HG02642 (cell line): Measurements from ENCODE around the gene MAST4.

Experiments used
- ATAC-seq: cut with Tn5 transposase; IDR thresholded peaks from one replicate; pipeline ENCODE4 v1.9.1; 2021; ENCODE audit warnings: mild to moderate bottlenecking; ENCODE audit not compliant: unreplicated experiment, poor library complexity

The MAST4 gene

DNA sequence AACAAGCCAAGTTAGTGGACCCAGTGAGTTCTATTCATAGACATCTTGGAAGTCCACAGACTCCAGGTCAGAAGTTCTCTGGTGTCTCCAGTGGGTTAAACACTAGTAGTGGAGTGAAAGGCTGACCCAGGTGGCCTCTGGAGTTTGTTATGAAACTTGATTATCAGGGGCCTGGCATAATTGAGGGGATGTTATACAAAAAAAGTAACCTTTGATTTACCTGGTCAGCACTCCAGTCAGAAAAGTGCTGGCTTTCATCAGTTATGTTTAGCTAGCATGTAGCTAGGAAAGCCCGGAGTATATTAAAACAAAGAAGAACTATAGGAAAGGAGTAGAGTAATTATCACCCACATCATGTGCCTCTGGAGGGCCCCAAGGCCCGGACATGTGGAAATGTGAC, 429.3 kb downstream of the MAST4 start:
- no peak for ATAC-seq

DNA sequence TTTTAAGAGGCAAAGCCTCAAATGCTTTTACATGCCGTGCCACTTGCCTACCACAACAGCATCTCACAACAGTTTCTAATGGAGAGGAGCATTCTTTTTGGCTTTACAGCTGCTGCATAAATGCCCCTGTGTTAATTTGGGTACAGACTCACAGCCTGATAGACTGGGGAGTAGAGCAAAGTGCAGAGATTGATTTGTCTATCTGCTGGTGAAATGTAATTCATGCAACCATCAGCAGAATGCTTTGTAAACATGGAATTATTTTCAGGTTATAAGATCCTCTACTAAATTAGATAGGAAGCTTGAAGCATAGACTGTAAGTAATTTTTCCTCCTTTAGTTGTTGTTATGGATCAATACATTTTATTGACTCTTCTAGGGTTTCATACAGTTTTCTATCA, 430.1 kb downstream of the MAST4 start:
- no peak for ATAC-seq

DNA sequence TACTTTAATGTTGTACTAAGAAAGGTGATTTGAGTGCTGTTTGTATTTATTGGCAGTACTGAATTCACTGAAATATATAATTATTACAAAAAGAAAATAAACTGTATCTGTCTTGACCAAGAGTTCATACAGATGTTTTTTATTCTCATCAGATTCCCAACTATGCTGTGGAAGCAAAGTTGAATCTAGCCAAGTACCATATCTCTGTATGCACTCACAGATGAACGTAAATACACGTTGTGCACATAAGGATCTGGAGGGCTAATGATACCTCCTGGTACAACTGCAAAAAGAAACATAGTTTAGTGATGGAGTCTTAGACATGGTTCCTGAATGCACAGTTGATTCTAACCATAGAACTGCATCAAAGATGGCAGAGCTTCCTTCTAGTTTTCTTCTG, 431.0 kb downstream of the MAST4 start:
- ATAC-seq: no peak

DNA sequence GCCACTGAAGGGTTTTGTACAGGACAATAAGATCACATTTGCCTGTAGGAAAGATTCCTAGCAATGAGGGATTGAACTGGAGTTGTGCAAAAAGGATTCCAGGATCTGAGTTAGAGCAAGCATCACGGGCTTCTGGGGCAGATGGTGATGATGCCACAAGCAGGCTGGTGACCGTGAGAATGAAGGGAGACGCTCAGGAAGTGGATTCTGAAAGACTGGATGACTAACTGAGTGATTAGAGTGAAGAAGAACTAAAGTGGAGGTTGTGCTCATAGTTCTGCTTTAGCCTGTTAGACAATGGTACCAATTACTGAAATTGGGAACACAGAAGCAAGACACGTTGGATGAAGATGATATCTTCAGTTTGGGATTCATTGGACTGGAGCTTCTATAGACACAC, 432.2 kb downstream of the MAST4 start:
- no peak for ATAC-seq

DNA sequence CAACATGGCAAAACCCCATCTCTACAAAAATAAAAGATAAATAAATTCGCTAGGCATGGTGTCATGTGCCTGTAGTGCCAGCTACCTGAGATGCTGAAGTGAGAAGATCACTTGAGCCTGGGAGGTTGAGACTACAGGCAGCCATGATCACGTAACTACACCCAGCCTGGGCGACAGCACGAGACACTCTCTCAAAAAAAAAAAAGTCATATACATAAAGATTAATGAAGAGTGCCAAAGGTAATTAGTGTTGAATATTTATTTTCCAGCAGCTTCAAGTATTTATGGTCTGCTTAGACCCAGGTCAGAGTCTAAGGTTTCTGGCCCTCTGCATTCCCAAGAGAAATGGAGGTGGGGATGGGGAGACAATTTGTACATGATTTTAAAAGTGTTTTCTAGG, 432.7 kb downstream of the MAST4 start:
- no peak for ATAC-seq

DNA sequence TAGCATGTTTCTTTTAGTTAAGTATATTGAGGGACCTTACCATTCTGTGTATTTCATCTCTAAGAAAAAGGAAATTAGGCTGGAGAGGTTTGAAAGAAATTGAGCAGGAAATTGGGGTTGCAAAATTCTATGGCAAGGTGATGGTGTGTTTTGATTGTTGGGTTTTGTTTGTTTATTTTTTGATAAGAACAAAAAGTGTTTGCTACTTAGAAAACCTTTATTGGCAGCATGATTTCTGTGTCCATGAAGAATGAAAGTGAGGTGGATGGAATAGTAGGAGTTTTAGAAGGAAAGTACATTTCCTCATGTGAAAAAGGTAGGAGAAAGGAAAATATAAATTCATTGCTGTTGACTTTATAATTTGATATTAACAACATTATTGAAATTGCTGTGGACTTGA, 433.3 kb downstream of the MAST4 start:
- no peak for ATAC-seq

DNA sequence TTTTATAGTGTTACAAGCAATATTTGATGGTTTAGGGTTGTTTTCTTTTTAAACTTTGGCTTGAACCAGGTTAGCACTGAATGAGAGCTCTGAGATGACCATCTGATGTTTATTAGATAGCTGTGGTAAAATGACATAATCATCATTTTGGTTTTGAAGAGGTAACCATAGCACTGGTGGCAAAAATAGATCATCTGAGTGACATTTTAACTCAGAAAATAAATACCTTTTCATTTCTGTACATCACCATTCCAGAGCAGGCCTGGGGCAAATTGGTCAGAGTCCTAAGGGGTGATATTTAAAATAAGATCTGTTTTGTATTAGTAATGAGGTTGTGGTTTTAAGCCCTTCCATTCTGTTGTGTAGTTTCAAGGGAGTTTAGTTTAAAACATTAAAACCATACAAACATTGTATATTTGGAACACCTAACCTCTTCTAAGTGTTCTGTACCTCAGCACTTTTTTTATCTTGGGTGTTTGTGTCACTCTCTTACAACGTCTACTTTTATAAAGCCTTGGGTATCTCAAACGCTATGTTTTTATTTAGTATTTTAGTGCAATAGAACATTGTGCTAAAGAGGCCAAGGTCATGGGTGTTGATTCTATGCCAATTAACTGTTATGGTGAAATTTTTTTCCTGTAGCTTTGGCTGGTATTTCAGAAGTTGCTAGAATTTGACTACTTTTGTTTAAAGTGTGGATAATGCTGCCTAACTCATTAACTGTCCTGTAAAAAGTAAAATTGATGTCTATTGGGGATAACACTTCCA, 434.3 kb downstream of the MAST4 start:
- ATAC-seq: no peak

DNA sequence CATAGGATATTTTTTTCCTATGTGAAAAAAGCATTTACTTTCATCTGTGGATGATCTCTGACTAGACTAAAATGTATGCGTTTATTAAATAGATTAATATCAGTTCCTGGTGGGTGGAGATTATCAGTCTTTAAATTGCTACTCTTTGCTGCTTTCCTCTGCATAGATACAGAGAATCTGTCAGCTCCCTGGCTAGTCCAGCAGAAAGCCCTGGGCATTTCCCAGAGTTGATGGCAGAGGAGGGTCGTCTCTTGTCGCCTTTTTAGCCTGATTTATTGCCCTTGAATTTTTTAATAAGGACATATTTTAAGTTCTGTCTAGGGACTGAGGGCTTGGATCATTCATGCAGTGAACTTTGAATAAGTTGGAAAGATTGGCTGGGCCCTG, 434.9 kb downstream of the MAST4 start:
- no peak for ATAC-seq

DNA sequence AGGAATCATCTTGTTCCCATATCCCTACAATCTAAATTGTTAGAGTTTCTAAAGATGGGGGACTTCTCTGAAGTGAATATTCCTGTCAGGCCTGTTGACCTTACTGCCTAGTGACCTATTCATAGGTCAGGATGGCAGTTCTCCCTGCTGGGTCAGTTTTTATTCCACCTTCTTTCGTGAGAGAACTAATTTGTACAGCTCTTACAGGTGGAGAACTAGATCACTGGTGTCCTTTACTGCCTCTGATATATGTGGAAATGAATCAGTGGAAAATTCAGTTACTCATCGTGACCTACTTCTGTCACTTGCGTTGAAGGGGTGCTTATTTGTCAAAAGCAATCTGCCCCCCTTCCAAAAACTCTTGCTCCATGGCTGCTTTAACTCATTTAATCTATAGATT, 435.5 kb downstream of the MAST4 start:
- no peak for ATAC-seq

DNA sequence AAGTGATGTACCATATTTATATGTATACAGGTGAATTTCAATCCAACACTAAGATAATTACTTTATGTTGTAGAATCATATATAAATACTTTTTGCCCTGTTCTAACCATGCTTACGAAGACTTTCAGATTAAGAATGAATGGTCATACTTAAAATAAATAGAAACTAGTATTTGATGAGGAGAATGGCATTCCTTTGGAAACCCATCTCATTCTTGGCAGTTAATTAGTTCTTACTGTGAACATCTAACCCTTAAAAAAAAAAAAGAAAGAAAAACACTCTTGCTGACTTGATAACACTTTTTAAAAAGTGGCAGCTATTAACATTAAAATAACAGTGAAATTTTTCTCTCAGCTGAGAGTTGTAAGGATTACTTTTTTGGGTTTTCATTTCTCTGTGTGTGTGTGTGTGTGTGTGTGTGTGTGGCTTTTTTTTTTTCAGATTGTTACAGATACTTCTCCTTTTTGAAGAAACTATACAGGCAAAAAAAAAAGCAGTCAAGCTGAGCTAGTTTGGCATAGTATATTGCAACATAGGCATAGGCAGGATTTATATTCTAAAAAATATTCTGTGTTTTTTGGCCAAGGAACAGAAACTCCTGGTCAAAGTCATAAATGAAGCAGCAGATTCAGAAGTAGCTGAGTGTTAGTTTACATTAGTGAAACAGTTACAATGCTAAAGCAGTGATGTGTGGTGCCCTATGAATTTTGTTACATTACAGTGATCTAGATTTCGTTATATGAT, 436.9 kb downstream of the MAST4 start:
- no peak for ATAC-seq

DNA sequence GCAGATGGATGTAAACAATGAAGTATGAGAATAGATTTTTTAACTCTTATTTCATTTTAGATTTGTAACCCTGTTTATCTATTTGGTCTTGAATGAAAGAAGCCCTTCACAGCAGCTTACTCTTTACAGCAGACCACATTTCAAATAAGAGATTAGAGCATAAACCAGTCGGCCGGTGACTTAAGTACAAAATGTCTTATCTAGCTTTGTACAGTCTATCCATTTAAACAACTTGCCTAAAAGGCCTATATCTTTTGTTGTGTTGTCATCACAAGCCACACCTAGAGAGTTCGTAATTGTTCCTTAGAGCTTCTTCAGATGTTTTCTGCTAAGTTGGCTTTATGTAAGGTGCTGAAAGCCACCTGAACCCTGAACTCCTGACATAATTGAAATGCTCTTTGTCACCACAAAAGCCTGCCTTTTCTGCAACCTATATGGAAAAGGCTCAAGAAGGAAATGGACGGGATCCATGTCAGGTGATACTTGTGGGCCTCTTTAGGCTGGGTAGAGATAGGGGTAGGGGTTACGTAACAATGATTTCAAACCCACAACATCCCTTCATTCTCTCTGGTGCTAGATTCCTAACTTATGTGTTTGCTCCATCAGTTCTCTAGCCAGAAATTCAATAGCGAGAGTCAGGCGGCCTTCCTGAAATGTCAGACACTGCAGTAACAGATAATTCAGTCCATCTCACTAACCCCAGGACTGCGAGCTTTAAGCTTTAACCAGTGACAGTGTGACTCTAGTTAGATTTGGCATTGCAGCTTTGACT, 437.9 kb downstream of the MAST4 start:
- ATAC-seq: no peak

DNA sequence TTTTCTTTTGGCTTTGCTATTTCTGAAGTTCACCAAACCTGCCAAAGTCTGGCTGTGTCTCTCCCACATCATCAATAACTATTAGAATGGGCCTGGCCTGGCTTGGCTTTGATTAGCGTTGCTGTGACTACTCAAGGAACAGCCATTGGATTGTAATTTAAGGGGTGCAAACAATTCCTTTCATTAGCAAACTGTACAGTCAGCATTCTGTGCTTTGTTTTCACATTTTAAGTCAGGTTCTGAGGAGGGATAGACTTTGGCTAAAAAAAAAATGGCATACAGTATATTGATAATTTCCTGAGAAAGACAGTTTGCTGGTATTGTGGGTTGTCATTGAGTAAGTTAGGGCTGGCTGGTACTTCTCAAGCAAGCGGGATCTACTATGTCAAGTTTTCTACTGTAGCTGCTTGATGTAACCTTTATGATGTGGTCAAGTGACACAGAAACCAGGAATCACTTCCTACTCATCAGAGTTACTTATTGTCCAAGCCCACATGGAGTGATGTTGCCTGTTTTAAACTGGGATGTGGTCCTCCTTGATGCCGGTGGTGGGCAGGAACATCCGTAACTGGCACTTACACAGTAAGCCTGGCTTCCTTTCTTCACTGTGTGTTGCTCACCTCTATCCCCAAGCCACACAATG, 439.0 kb downstream of the MAST4 start:
- ATAC-seq: no peak

DNA sequence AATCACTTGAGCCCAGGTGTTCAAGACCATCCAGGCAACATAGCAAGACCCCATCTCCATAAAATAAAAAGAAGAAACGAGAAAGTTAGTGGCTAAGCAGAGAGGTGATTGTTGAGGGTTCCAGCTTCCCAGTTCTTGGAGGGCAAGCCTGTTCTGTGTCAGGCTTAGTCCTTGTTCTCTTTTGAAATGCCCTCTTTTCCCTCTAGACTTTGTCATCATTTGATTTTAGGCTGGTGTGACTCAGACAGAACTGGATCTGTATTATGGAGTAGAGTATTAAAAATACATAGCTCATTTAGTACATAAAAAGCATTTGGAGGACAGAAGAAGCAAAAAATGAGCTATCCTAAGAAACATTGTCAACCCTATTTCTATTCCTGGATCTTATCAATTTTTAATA, 441.0 kb downstream of the MAST4 start:
- no peak for ATAC-seq

DNA sequence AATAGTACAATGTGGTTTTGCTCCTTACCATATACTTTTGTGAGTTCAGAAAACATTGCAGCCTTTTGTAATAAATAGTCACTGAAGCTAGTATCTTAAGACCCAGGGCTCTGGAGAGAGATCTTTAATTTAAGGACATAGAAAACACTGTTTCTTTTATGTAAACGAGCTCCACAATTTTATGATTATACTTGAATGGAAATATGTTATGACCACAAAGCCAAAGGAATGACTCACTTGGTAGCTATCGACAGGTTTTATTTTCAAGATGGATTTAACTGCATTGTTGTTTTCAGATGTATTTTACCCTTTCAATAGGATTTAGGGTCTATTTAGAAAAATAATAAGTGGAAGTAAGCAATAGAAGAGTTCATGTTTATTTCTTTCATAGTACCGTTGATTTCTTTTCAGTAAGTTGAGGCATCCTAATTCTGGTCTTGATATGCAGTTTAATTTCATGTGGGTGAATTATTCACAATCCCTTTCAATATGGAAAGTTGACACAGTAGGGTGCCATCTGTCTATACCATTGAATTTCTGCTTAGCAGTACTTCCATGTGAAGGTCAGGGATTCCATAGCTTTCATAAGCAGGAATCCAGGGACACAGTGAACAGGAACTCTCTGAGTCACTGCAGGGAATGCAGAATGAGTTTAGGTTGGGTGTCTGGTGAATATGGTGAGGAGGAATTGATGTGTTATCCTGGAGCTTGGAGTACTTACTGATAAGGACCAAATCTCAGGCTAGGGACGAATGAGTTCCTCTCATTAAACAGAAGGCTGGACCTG, 442.8 kb downstream of the MAST4 start:
- no peak for ATAC-seq

DNA sequence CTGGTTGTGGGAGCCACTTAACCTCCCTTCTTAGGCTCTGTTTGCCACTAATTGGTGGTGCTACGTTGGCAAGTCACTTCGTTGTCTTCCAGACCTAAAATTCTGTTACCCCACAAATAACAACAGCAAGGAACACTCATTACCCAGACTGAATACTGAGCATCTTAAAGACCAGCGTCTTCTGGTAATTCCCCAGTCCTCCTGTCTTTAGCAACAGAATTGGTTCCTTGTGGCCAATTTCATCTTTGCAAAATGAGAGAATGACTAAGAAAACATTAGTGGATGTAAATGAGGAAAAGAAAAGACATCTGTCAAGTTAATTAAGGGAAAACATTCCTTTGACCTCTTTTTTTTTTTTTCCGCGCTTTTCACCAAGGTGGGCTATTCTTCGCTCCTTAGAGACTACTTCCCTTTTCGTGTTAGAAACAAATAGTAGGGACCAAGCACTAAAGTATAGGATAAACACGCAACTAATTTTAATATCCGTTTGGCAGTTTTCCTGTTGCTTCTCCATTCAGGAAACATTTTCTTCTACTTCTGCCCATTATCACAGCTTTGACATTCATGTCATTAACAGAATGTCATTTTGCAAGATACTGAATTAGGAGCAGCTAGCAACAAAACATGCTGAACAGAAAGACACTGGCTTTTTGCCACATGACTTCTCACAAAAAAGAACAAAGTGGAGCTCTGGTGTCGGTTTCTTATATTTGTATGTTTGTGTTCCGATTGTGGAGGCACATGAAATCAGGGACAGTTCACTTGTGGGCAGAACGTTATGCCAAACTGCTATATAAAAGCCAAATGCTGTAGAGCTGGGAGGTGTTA, 446.2 kb downstream of the MAST4 start:
- ATAC-seq: no peak

DNA sequence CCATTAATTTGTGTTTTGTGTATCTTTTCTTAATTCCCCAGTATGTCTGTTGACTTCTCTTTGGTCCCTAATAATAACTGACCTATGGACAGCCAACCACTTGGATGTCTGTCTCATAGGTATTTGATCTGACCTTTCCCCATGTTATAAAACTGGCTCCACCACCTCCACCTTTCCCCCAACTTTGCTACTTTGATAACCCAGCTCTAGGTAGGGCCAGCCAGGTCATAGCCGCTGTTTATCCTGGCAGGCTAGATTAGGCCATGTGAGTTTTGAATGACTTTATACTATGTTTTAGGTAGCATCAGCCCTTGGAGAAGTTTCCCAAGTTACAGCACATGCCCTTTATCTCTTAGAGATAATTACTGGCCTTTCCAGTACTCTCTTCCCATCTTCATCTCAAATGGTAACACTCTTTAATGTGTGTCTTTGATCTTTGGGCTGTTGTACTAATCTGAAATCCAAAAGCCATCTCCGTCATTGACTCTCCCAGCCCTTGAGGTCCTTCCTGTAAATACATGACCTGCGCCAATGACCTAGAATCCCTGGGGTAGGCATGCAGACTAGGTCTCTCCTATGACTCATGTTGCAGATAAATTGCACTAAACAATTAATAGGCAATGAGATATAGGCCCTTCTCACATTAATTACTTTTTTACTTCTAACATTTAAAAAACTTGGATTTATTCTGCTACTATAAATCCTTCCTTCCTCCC, 447.8 kb downstream of the MAST4 start:
- ATAC-seq: no peak

DNA sequence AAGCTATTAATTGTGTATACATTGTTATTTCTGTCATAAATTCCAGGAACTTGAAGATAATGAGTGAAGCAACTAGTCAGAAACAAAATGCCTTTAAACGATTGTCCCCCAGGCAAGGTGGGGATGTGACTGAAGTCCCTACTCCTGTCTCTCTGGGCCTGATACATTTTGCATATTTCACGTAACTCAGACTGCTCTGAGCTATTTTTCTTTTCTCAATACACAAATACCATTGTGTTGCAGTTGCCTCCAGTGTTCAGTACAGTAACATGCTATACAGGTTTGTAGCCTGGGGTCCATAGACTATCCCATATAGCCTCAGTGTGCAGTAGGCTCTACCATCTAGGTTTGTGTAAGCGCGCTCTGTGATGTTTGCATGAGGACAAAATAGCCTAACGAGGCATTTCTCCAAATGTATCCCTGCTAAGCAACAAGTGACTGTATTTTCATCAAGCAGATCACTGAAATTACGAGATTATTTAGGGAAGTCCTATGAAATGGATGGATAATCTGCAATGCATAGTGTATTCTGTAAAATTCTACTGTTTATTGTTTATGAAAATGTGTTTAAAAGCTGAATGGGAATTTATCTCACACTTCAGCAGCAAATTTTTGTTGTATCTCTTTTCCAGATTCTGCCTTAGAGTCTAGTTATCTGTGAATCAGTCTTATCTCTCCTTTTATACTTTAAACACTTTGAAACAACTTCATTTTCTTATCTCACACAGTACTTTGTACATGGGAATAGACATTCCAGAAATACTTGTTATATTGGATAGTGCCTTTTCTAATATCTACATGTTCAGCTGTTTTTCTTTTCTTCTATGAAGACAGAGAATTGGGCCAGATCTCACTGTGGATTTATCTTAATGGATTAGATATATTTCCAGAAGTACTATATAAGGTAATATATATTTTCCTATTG, 449.9 kb downstream of the MAST4 start:
- no peak for ATAC-seq

DNA sequence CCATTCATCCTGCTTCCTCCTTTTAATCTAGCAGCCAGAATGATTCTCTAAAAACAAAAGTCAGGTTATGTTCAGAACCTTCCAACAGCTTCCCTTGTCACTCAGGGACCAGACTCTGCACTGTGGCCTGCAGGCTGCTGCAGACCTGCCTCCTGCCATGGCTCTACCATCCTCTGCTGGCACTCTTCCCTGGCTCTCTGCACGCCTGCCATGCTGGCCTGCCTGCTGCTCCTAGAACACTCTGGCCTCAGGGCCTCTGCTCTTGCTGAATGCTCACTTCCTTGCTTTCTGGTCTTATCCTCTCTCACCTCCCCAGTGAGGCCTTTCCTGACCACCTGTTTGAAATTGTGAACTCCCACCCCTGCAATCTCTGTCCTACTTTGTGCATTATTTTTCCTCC, 451.0 kb downstream of the MAST4 start:
- no peak for ATAC-seq
